HPDE6-E6E7 (cell line): ENCODE data around the gene TSPAN33.
A peak's percentile ranks its signal among the peaks of the same experiment; 100 is the strongest.
"Not testable (repeated sequence)": the region's sequence is repeated elsewhere in the genome, so short reads cannot be mapped to it uniquely, and the experiment has no call there.

Experiments used
- DNase-seq: peaks from one replicate; pipeline ENCODE4 v3.0.0; 2011; ENCODE audit warnings: missing footprints; ENCODE audit errors: extremely low spot score

Gene TSPAN33

GRCh38 chr7:129209067-129209926 lies 64.8 kb downstream of the TSPAN33 start:
- no peak for DNase-seq

GRCh38 chr7:129210256-129210988 lies 65.9 kb downstream of the TSPAN33 start:
- peak; percentile 76 for DNase-seq

GRCh38 chr7:129210989-129211312 lies 66.4 kb downstream of the TSPAN33 start:
- DNase-seq: no peak

GRCh38 chr7:129212126-129212525 lies 67.6 kb downstream of the TSPAN33 start:
- no peak for DNase-seq

GRCh38 chr7:129212596-129212995 lies 68.1 kb downstream of the TSPAN33 start:
- DNase-seq: no peak

- no peak for DNase-seq
Observed at GRCh38 chr7:129213828-129214227, 69.3 kb downstream of the TSPAN33 start.

GRCh38 chr7:129215691-129216090 lies 71.2 kb downstream of the TSPAN33 start:
- not testable (repeated sequence) for DNase-seq

- not testable (repeated sequence) for DNase-seq
Observed at GRCh38 chr7:129216101-129216715, 71.7 kb downstream of the TSPAN33 start.

- DNase-seq: not testable (repeated sequence)
Observed at GRCh38 chr7:129216821-129217416, 72.4 kb downstream of the TSPAN33 start.

- DNase-seq: peak; percentile 69
Observed at GRCh38 chr7:129218514-129219062, 74.1 kb downstream of the TSPAN33 start.

- not testable (repeated sequence) for DNase-seq
Observed at GRCh38 chr7:129219166-129219565, 74.7 kb downstream of the TSPAN33 start.
